Activated CD8-positive, alpha-beta T cell treated with anti-CD3 and anti-CD28 coated beads for 36 hours (primary cell): ENCODE data around the gene PDE1C. TPM values are rescaled to one million over a fixed set of nuclear protein-coding genes. Genes with fewer than 3 reads are reported as not detected.

ENCODE experiments used
- ATAC-seq: fragments of 200-7000 bp; cut with Tn5 transposase; one replicate; pipeline ENCODE4 v1.10.0; 2021; ENCODE audit warnings: mild to moderate bottlenecking, moderate library complexity
- CTCF ChIA-PET: fragments of 350-600 bp; sonication (Branson Sonifier 250); formaldehyde crosslinking; loops from one replicate; lab custom pipeline; 2021; ENCODE audit warnings: antibody characterized with exemption; lab: Charles Lee
- POLR2A ChIA-PET: fragments of 350-600 bp; sonication (Branson Sonifier 250); formaldehyde crosslinking; loops from one replicate; lab custom pipeline; 2021; ENCODE audit warnings: antibody characterized with exemption; lab: Charles Lee
- DNase-seq: peaks from one replicate; pipeline ENCODE4 v3.0.0-alpha.2; 2020
- H3K27ac Mint-ChIP-seq: one replicate; pipeline ENCODE4 v1.8.0; 2021; ENCODE audit warnings: mild to moderate bottlenecking, mixed read lengths
- H3K27me3 Mint-ChIP-seq: one replicate; pipeline ENCODE4 v1.8.0; 2021; ENCODE audit warnings: mixed read lengths
- H3K36me3 Mint-ChIP-seq: one replicate; pipeline ENCODE4 v1.8.0; 2021; ENCODE audit warnings: low read depth, mixed read lengths
- H3K4me1 Mint-ChIP-seq: one replicate; pipeline ENCODE4 v1.8.0; 2021; ENCODE audit warnings: low read depth, mixed read lengths
- H3K4me3 Mint-ChIP-seq: one replicate; pipeline ENCODE4 v1.8.0; 2021; ENCODE audit warnings: mild to moderate bottlenecking, moderate library complexity, mixed read lengths
- H3K9me3 Mint-ChIP-seq: one replicate; pipeline ENCODE4 v1.8.0; 2021; ENCODE audit warnings: mixed read lengths
- CTCF ChIP-seq: fragments of 200-600 bp; IDR thresholded peaks from one replicate; pipeline ENCODE4 v1.8.0; 2022; ENCODE audit warnings: antibody characterized with exemption, mild to moderate bottlenecking
- intact Hi-C: fragments of 100-400 bp; cut with micrococcal nuclease; formaldehyde crosslinking; loops from one replicate; pipeline ENCODE4 v1.10.0; 2022
- total RNA-seq, 2 experiments: library from RNA; stranded (reverse); gene quantifications; one replicate each; pipeline ENCODE4 v1.2.3, GENCODE V29; 2021

PDE1C gene
- total RNA-seq, 2 experiments from 2014 or later = not detected

DNA sequence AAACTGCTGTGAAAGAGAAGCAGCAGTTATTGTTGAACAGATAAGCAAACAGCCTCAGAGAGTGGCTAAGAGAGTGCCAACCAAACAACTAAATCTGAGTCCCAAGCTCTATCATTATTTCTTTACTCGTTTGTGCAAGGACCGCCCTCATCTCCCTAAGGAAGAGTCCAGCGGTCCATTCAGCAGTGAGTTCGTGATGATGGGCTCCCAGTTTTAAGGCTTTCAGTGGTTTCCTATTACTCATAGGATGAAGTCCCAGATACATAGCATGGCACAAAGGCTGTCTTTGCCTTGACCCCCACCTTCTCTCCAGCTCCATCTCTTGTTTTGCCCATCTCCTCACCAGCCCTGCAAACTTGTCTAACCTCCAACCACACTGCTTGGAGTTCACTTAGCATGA, 24.3 kb upstream of the PDE1C start:
- DNase-seq = no peak
- Mint-ChIP-seq H3K27me3 (no peaks in the 10 kb centered on the region), H3K27ac (no peak overlapping the region), H3K4me1 (no peaks in the 10 kb centered on the region), H3K4me3 (no peak overlapping the region), H3K36me3 (no peaks in the 10 kb centered on the region), H3K9me3 (no peaks in the 10 kb centered on the region)
- POLR2A ChIA-PET = no interaction called here
- ATAC-seq = no peak
- TF ChIP-seq CTCF = no peak
- CTCF ChIA-PET = no interaction called here
- intact Hi-C loops = no loop called here

DNA sequence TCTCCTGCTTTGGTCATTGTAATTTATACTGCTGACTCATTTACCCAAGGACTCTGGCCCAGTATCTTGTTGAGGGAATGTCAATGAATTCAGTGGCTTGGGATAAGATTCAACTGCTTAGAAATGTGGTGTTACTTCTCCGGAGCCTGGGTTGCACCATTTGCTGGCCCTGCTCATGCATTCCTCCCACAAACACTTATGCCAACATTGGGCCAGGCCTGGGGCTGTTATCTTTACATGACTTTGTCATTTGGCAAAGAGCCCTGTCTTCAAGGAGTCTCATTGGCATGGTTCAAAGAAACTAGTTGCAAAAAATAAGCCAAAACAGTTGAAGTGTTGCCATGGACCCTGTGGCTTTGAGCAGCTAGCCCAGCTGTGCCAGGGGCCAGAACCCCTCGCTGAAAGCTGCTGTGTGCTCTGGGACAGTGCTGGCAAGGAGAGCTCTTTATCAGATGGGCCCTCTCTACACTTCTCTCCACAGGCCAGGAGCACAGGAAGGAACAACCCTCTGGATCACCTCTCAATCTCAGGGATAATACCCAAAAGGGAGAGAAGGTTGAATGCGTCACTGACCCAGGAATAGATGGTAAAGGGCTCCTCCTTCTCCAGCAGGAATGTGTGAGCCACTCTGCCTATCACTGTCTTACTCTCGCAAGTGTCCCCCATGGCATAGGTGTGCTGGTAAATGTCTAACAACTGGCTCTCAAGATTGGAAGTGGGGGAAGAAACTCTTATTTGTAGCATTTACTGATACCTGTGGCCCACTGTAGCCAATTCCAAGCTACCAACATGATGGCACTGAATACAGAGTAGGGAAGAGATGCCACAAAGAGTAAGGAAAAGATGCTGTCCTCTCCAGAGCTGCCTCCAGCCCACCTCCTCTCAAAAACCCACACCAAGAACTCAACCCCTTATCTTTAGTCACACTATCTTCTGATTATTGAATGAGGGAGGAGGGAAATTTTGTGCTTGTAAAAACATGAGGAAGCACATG, 23.5 kb upstream of the PDE1C start:
- no peaks in the 10 kb centered on the region for H3K36me3 Mint-ChIP-seq
- H3K9me3 Mint-ChIP-seq = no peaks in the 10 kb centered on the region
- no peak overlapping the region for H3K4me3 Mint-ChIP-seq
- ATAC-seq = no peak
- DNase-seq = no peak
- H3K4me1 Mint-ChIP-seq = no peaks in the 10 kb centered on the region
- H3K27ac Mint-ChIP-seq = no peak overlapping the region
- ChIA-PET CTCF (no interaction called here), POLR2A (no interaction called here)
- H3K27me3 Mint-ChIP-seq = no peaks in the 10 kb centered on the region
- intact Hi-C loops = no loop called here
- TF ChIP-seq CTCF = no peak

- H3K4me3 Mint-ChIP-seq = no peak overlapping the region
- H3K4me1 Mint-ChIP-seq = no peaks in the 10 kb centered on the region
- no peak for TF ChIP-seq CTCF
- H3K9me3 Mint-ChIP-seq = no peaks in the 10 kb centered on the region
- no peaks in the 10 kb centered on the region for H3K36me3 Mint-ChIP-seq
- no peaks in the 10 kb centered on the region for H3K27me3 Mint-ChIP-seq
- intact Hi-C loops = no loop called here
- DNase-seq (no peak), ATAC-seq (no peak)
- ChIA-PET POLR2A (no interaction called here), CTCF (no interaction called here)
- no peak overlapping the region for H3K27ac Mint-ChIP-seq
Measured at GRCh38 chr7:32092346-32092745, 22.1 kb upstream of the PDE1C start.

- POLR2A ChIA-PET = no interaction called here
- no peaks in the 10 kb centered on the region for H3K4me1 Mint-ChIP-seq
- DNase-seq (no peak), ATAC-seq (no peak)
- TF ChIP-seq CTCF = no peak
- CTCF ChIA-PET = no interaction called here
- no peaks in the 10 kb centered on the region for H3K27me3 Mint-ChIP-seq
- intact Hi-C loops = no loop called here
- H3K36me3 Mint-ChIP-seq = no peaks in the 10 kb centered on the region
- no peaks in the 10 kb centered on the region for H3K9me3 Mint-ChIP-seq
- H3K4me3 Mint-ChIP-seq = no peak overlapping the region
- no peak overlapping the region for H3K27ac Mint-ChIP-seq
Measured at GRCh38 chr7:32091608-32092210, 21.5 kb upstream of the PDE1C start.

DNA sequence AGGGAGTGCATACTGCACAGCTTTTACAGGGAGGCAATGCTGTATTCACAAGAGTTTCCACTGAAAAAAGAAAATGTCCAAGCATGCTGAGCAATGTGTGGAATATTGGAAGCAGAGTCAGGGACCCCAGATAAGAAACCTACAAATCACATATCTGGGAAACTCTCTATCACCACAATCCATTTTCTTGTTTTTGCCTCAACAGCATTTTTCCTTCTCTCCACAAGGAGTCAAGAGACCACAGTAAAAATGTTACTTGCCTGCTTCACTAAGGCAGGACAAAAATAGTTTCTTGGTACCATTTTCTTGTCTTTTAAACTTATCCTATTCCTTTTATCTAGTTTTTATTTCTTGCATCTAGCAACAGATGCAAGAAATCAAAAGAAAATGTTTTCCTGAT, 19.5 kb upstream of the PDE1C start:
- ChIA-PET CTCF (no interaction called here), POLR2A (no interaction called here)
- DNase-seq = no peak
- no peak for TF ChIP-seq CTCF
- Mint-ChIP-seq H3K36me3 (no peaks in the 10 kb centered on the region), H3K4me3 (no peak overlapping the region), H3K27ac (no peak overlapping the region), H3K27me3 (no peaks in the 10 kb centered on the region), H3K4me1 (no peaks in the 10 kb centered on the region), H3K9me3 (no peaks in the 10 kb centered on the region)
- intact Hi-C loops = no loop called here
- no peak for ATAC-seq
